Panc1 (cell line): Measurements from ENCODE around the gene ANKRD66. TPM values are rescaled to one million over a fixed set of nuclear protein-coding genes. Genes with fewer than 3 reads are reported as not detected.

Experiments
- ATAC-seq: fragments of 200-7000 bp; cut with Tn5 transposase; 2 replicates; pipeline ENCODE4 v1.9.1; 2020; ENCODE audit warnings: mild to moderate bottlenecking, moderate library complexity
- BruUV-seq: library from RNA; stranded (reverse); fragments of 400-500 nt; replicated peaks from 2 replicates; lab custom pipeline; 2021; lab: Mats Ljungman, UMichigan
- CTCF ChIA-PET: fragments of 300-600 bp; sonication (Branson Sonifier 250); formaldehyde crosslinking; loops from one replicate; lab custom pipeline; 2022; ENCODE audit warnings: antibody characterized with exemption; lab: Charles Lee
- POLR2A ChIA-PET: fragments of 300-600 bp; sonication (Branson Sonifier 250); formaldehyde crosslinking; loops from one replicate; lab custom pipeline; 2022; ENCODE audit warnings: antibody characterized with exemption; lab: Charles Lee
- DNase-seq: peaks from one replicate; pipeline ENCODE4 v3.0.0-alpha.2; 2010; ENCODE audit warnings: low read depth, low spot score
- H3K27ac ChIP-seq: 2 replicates; pipeline ENCODE4 v1.5.1; 2011; ENCODE audit warnings: mild to moderate bottlenecking, low read length, inconsistent platforms
- H3K27me3 ChIP-seq: fragments of 200-500 bp; sonication (Bioruptor generic); 2 replicates; pipeline ENCODE4 v1.6.0; 2014; ENCODE audit warnings: low read length, inconsistent platforms; ENCODE audit not compliant: control insufficient read depth, insufficient read depth
- H3K36me3 ChIP-seq: fragments of 200-500 bp; sonication (Bioruptor generic); 2 replicates; pipeline ENCODE4 v1.5.1; 2014; ENCODE audit warnings: inconsistent platforms, mild to moderate bottlenecking, low read length, moderate library complexity; ENCODE audit not compliant: control insufficient read depth, insufficient read depth
- H3K4me1 ChIP-seq: 2 replicates; pipeline ENCODE4 v1.5.1; 2011; ENCODE audit warnings: inconsistent platforms, mild to moderate bottlenecking, low read length, moderate library complexity; ENCODE audit not compliant: control insufficient read depth, insufficient read depth
- H3K4me3 ChIP-seq, 2 experiments: 2 replicates each; pipeline ENCODE4 v1.5.1; 2011 to 2012; ENCODE audit warnings: low read depth in 2 of 2, low read length in 2 of 2, mild to moderate bottlenecking in 2 of 2, inconsistent platforms in 1 of 2, moderate library complexity in 1 of 2
- H3K9me3 ChIP-seq: fragments of 200-500 bp; sonication (Bioruptor generic); 2 replicates; pipeline ENCODE4 v1.5.1; 2014; ENCODE audit warnings: low read depth, mild to moderate bottlenecking, inconsistent platforms, low read length, moderate library complexity; ENCODE audit not compliant: control insufficient read depth, insufficient read depth
- CTCF ChIP-seq: fragments of 450-650 bp; IDR thresholded peaks from 2 replicates; pipeline ENCODE4 v1.5.1; 2017; ENCODE audit warnings: mild to moderate bottlenecking
- POLR2AphosphoS5 ChIP-seq: IDR thresholded peaks from 2 replicates; pipeline ENCODE4 v1.6.1; 2012; ENCODE audit warnings: mild to moderate bottlenecking, low read depth, low read length, moderate library complexity
- REST ChIP-seq, 2 experiments: IDR thresholded peaks; 2 replicates each; pipeline ENCODE4 v1.6.1; 2011 to 2012; ENCODE audit warnings: low read depth in 2 of 2, control low read depth in 1 of 2, low read length in 1 of 2, mild to moderate bottlenecking in 1 of 2, moderate library complexity in 1 of 2; ENCODE audit not compliant: insufficient read depth in 1 of 2
- SIN3A ChIP-seq: IDR thresholded peaks from 2 replicates; pipeline ENCODE4 v1.6.1; 2012; ENCODE audit warnings: low read depth, mild to moderate bottlenecking, low read length, moderate library complexity, borderline replicate concordance; ENCODE audit not compliant: insufficient read depth
- TCF7L2 ChIP-seq: IDR thresholded peaks from 2 replicates; pipeline ENCODE4 v1.6.1; 2011; ENCODE audit warnings: mild to moderate bottlenecking, low read depth, low read length, inconsistent platforms
- in situ Hi-C: cut with HindIII; loops from 2 replicates; pipeline ENCODE4 v1.10.0; 2016; ENCODE audit warnings: low sequenced_read_pairs, low pct_unique_long_range_greater_than_20kb
- intact Hi-C: fragments of 100-400 bp; cut with micrococcal nuclease; formaldehyde crosslinking; loops from one replicate; pipeline ENCODE4 v1.10.0; 2022; ENCODE audit not compliant: unreplicated experiment
- total RNA-seq: library from RNA; stranded (reverse); gene quantifications from one replicate; pipeline ENCODE4 v1.2.1, GENCODE V29; 2021; ENCODE audit not compliant: unreplicated experiment

The ANKRD66 gene
- total RNA-seq, 1 experiment from 2014 or later: not detected

- no peaks in the 10 kb centered on the region for H3K4me1 ChIP-seq
- BruUV-seq: no TSS peak
- no peaks in the 10 kb centered on the region for H3K36me3 ChIP-seq
- ChIA-PET CTCF (no interaction called here), POLR2A (no interaction called here)
- H3K9me3 ChIP-seq: no peaks in the 10 kb centered on the region
- no peak for TF ChIP-seq TCF7L2
- no peak overlapping the region for H3K4me3 ChIP-seq
- no peak for ATAC-seq
- DNase-seq: no peak
- intact Hi-C loops (no loop called here), in situ Hi-C loops (no loop called here)
- no peak overlapping the region for H3K27ac ChIP-seq
- H3K27me3 ChIP-seq: peaks cover 2% of the 10 kb centered on the region; the same call in 1 of the 2 replicates
Measured at GRCh38 chr6:46758960-46759753, 12.4 kb downstream of the ANKRD66 start.

- in situ Hi-C loops: no loop called here
Measured at GRCh38 chr6:46760925-46761324, 14.2 kb downstream of the ANKRD66 start.

More at GRCh38 chr6:46760925-46761324, 14.2 kb downstream of the ANKRD66 start:
- ChIA-PET POLR2A (no interaction called here), CTCF (no interaction called here)
- DNase-seq: no peak
- H3K4me1 ChIP-seq: no peaks in the 10 kb centered on the region
- ATAC-seq: no peak
- H3K27ac ChIP-seq: no peak overlapping the region
- no peaks in the 10 kb centered on the region for H3K36me3 ChIP-seq
- H3K27me3 ChIP-seq: 0 out of 2 replicates have a peak, but pooled peaks cover 2% of the 10 kb centered on the region
- intact Hi-C loops: no loop called here
- H3K9me3 ChIP-seq: no peaks in the 10 kb centered on the region
- TF ChIP-seq POLR2AphosphoS5 (no peak), REST (IDR thresholded peaks at IDR 0.05; ENCODE audit: insufficient read depth in 1 of 2, low read depth in 2 of 2, low read length in 1 of 2) (no peak), CTCF (no peak), SIN3A (no peak), TCF7L2 (no peak)
- no TSS peak for BruUV-seq
- no peak overlapping the region for H3K4me3 ChIP-seq
